ENCODE data around the gene TFAP2A. TPM values are rescaled to one million over a fixed set of nuclear protein-coding genes. Genes with fewer than 3 reads are reported as not detected.
A peak's percentile ranks its signal among the peaks of the same experiment; 100 is the strongest.

The TFAP2A gene
- total and polyA plus RNA-seq, 10 donors: 0.04 to 0.94 (median 0.23) TPM; not detected in 4

- peaks cover 10 to 49% (median 37%) of the 10 kb centered on the region in 6 donors for H3K4me1 ChIP-seq
- H3K36me3 ChIP-seq: no peaks in the 10 kb centered on the region
- WGBS, 5 donors: 7 to 16% (median 14%) methylated on average over 7 to 30 of the region's 30 CpGs
- no peak for DNase-seq
- H3K27me3 ChIP-seq (replicated peaks in 1 of 7): peaks cover 2 to 98% (median 77%) of the 10 kb centered on the region in 7 donors
- peak overlapping the region in 1 of 8 donors; percentile 17 for H3K4me3 ChIP-seq
- H3K27ac ChIP-seq: no peak overlapping the region
- TF ChIP-seq POLR2AphosphoS5 (IDR thresholded peaks at IDR 0.05) (no peak), POLR2A (IDR thresholded peaks at IDR 0.05) (no peak)
- TF ChIP-seq, protein P1, sequence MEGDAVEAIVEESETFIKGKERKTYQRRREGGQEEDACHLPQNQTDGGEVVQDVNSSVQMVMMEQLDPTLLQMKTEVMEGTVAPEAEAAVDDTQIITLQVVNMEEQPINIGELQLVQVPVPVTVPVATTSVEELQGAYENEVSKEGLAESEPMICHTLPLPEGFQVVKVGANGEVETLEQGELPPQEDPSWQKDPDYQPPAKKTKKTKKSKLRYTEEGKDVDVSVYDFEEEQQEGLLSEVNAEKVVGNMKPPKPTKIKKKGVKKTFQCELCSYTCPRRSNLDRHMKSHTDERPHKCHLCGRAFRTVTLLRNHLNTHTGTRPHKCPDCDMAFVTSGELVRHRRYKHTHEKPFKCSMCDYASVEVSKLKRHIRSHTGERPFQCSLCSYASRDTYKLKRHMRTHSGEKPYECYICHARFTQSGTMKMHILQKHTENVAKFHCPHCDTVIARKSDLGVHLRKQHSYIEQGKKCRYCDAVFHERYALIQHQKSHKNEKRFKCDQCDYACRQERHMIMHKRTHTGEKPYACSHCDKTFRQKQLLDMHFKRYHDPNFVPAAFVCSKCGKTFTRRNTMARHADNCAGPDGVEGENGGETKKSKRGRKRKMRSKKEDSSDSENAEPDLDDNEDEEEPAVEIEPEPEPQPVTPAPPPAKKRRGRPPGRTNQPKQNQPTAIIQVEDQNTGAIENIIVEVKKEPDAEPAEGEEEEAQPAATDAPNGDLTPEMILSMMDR (IDR thresholded peaks at IDR 0.05 in 8 of 11, conservative IDR thresholded peaks at IDR 0.05 in 3 of 11): no peak
- intact Hi-C loops (cut with DNase I; ENCODE audit: low total_unique reads): no loop called here
- H3K9me3 ChIP-seq: peaks cover 0 to 49% (median 8%) of the 10 kb centered on the region in 8 donors
These were observed 5.1 kb downstream of the TFAP2A start for GRCh38 chr6:10409731-10410206.

DNA sequence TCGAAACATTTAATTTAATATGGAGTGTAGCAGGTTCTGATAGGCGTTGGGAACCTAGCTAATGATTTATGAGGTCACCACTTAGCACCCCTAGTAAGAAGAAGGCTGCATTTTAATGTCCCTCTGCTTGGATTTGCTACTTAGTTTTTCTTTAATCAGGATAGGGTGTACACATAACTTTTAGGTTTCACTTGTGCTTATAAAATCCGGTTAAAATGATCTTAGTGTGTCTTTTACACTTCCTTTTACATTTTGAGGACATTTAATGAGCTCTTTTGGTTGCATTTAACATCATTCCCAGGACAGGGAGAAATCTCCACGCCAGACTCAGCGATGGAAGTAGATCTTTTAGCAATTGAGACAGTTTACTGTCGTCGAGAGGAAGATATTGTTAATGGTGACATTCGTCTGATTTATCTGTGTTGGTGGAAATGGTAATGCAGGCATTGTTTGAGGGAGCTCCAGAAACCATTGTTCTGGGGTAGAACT lies 5.6 kb downstream of the TFAP2A start:
- H3K9me3 ChIP-seq: peaks cover 0 to 52% (median 11%) of the 10 kb centered on the region in 8 donors
- intact Hi-C loops (cut with DNase I; ENCODE audit: low total_unique reads): no loop called here
- H3K27me3 ChIP-seq (replicated peaks in 1 of 7): peaks cover 2 to 98% (median 72%) of the 10 kb centered on the region in 7 donors
- WGBS, 5 donors: 12 to 17% (median 16%) methylated on average over 8 of the region's 8 CpGs
- TF ChIP-seq, protein P1 (IDR thresholded peaks at IDR 0.05 in 8 of 11, conservative IDR thresholded peaks at IDR 0.05 in 3 of 11): no peak
- TF ChIP-seq POLR2A (IDR thresholded peaks at IDR 0.05) (no peak), POLR2AphosphoS5 (IDR thresholded peaks at IDR 0.05) (no peak)
- no peaks in the 10 kb centered on the region for H3K36me3 ChIP-seq
- peaks cover 13 to 49% (median 36%) of the 10 kb centered on the region in 6 donors for H3K4me1 ChIP-seq
- no peak for DNase-seq
- H3K27ac ChIP-seq: no peak overlapping the region
- no peak overlapping the region for H3K4me3 ChIP-seq

DNA sequence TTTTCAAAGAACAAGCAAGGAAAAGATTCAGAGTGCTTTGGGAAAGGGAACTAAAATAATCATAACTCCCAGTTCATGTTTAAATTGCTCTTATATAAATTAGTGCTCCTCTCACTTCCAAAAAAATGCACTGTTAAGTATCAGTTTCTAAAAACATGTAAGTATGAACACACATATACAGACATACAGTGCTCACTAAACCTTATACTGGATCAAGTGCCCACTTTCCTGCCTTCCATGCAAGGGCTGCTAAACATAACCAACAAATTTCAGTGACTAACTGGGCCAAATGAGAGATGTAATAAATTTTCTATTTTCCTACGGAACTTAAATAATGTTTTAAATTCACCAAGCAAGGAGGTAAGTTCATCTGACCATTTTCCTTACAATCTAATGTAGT lies 6.4 kb downstream of the TFAP2A start:
- intact Hi-C loops (cut with DNase I; ENCODE audit: low total_unique reads): no loop called here
- H3K27ac ChIP-seq: no peak overlapping the region
- no peak overlapping the region for H3K4me3 ChIP-seq
- no peaks in the 10 kb centered on the region for H3K36me3 ChIP-seq
- WGBS, 5 donors: 13 to 40% (median 28%) methylated on average over 1 of the region's 1 CpG
- peaks cover 1 to 98% (median 64%) of the 10 kb centered on the region in 7 donors for H3K27me3 ChIP-seq (replicated peaks in 1 of 7)
- peaks cover 15 to 49% (median 35%) of the 10 kb centered on the region in 6 donors for H3K4me1 ChIP-seq
- DNase-seq: no peak
- H3K9me3 ChIP-seq: peaks cover 0 to 51% (median 11%) of the 10 kb centered on the region in 8 donors
- TF ChIP-seq POLR2A (IDR thresholded peaks at IDR 0.05) (no peak), POLR2AphosphoS5 (IDR thresholded peaks at IDR 0.05) (no peak)
- TF ChIP-seq, protein P1 (IDR thresholded peaks at IDR 0.05 in 8 of 11, conservative IDR thresholded peaks at IDR 0.05 in 3 of 11): no peak

DNA sequence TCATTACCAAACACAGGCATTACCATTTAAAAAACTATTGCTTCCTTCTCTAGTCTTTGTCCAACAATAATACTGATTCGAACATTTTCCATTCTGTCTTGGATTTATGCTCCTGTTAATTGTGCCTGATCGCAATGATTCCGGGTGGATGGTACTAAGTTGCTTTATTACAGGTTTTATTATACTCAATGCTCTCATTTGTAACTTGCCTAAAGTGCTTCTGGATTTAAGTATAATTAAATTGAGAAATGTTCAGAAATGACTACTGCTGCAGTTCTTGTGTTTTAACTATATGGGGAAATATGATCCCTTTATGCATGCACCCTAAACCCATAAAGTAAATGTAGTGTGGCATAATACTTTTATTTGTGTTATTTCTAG lies 7.2 kb downstream of the TFAP2A start:
- no peaks in the 10 kb centered on the region for H3K36me3 ChIP-seq
- 22 to 38% (median 23%) methylated on average over 3 of the region's 3 CpGs for WGBS, 5 donors
- H3K4me1 ChIP-seq: peaks cover 11 to 43% (median 31%) of the 10 kb centered on the region in 6 donors
- H3K4me3 ChIP-seq: no peak overlapping the region
- peaks cover 0 to 51% (median 11%) of the 10 kb centered on the region in 8 donors for H3K9me3 ChIP-seq
- no peak for DNase-seq
- H3K27ac ChIP-seq: no peak overlapping the region
- no peak for TF ChIP-seq POLR2A (IDR thresholded peaks at IDR 0.05)
- TF ChIP-seq, protein P1 (IDR thresholded peaks at IDR 0.05 in 8 of 11, conservative IDR thresholded peaks at IDR 0.05 in 3 of 11): no peak
- no peak for TF ChIP-seq POLR2AphosphoS5 (IDR thresholded peaks at IDR 0.05)
- peaks cover 0 to 97% (median 56%) of the 10 kb centered on the region in 7 donors for H3K27me3 ChIP-seq (replicated peaks in 1 of 7)
- intact Hi-C loops (cut with DNase I; ENCODE audit: low total_unique reads): no loop called here

Measured in spleen (tissue), 11 donors.